NCI-H1436 treated with DMSO at 0.1 percent for 48 hours (cell line): ENCODE results near the gene C1QL1.
A peak's percentile ranks its signal among the peaks of the same experiment; 100 is the strongest.

Experiments
- DNase-seq: peaks from one replicate; lab custom pipeline; 2025; lab: John Stamatoyannopoulos, UW

The C1QL1 gene

GRCh38 chr17:44968225-44969143 lies at the start of gene C1QL1:
Gene C1QL1, minus strand, starts transcription at chr17:44968303. Its CDS starts 255 bp downstream, at chr17:44968048.
- DNase-seq, result peak; percentile 36

- DNase-seq, result no peak
Measured at GRCh38 chr17:45016823-45017222, 48.7 kb upstream of the C1QL1 start.

- no peak for DNase-seq
Measured at GRCh38 chr17:45016237-45016636, 48.1 kb upstream of the C1QL1 start.

- DNase-seq, result no peak
Measured at GRCh38 chr17:45013021-45013997, 45.2 kb upstream of the C1QL1 start.

- DNase-seq, result no peak
Measured at GRCh38 chr17:45011767-45012166, 43.7 kb upstream of the C1QL1 start.

- DNase-seq, result no peak
Measured at GRCh38 chr17:45009676-45010467, 41.8 kb upstream of the C1QL1 start.

GRCh38 chr17:45008216-45008615 lies 40.1 kb upstream of the C1QL1 start:
- DNase-seq, result no peak

- DNase-seq, result no peak
Measured at GRCh38 chr17:45006927-45007461, 38.9 kb upstream of the C1QL1 start.

- DNase-seq, result no peak
Measured at GRCh38 chr17:45005700-45006099, 37.6 kb upstream of the C1QL1 start.

GRCh38 chr17:45004388-45004787 lies 36.3 kb upstream of the C1QL1 start:
- no peak for DNase-seq

- DNase-seq, result no peak
Measured at GRCh38 chr17:45003877-45004276, 35.8 kb upstream of the C1QL1 start.

GRCh38 chr17:45001310-45001709 lies 33.2 kb upstream of the C1QL1 start:
- DNase-seq, result no peak

- no peak for DNase-seq
Measured at GRCh38 chr17:44999433-44999832, 31.3 kb upstream of the C1QL1 start.

GRCh38 chr17:44998646-44999045 lies 30.5 kb upstream of the C1QL1 start:
- no peak for DNase-seq

GRCh38 chr17:44997733-44998520 lies 29.8 kb upstream of the C1QL1 start:
- DNase-seq, result no peak

- no peak for DNase-seq
Measured at GRCh38 chr17:44996304-44996703, 28.2 kb upstream of the C1QL1 start.

GRCh38 chr17:44995436-44996001 lies 27.4 kb upstream of the C1QL1 start:
- DNase-seq, result no peak

- no peak for DNase-seq
Measured at GRCh38 chr17:44992242-44992939, 24.3 kb upstream of the C1QL1 start.

GRCh38 chr17:44990994-44991393 lies 22.9 kb upstream of the C1QL1 start:
- no peak for DNase-seq
